HL-60 (cell line): ENCODE results near the gene PRKCE.

Experiments used
- DNase-seq, 2 experiments: peaks; one replicate each; pipeline ENCODE4 v3.0.0-alpha.2; 2010 to 2020; ENCODE audit warnings: low read depth in 1 of 2, low spot score in 1 of 2
- H3K27ac ChIP-seq: fragments of 250-450 bp; sonication (Bioruptor Pico); replicated peaks from 2 replicates; pipeline ENCODE4 v1.5.1; 2020; ENCODE audit warnings: mild to moderate bottlenecking, moderate library complexity
- H3K27me3 ChIP-seq: fragments of 250-450 bp; sonication (Bioruptor Pico); 2 replicates; pipeline ENCODE4 v1.5.1; 2021; ENCODE audit warnings: mild to moderate bottlenecking, moderate library complexity; ENCODE audit not compliant: insufficient read depth, poor library complexity, severe bottlenecking
- H3K4me3 ChIP-seq: replicated peaks from 2 replicates; pipeline ENCODE4 v1.5.1; 2011; ENCODE audit warnings: mild to moderate bottlenecking, control low read depth, low read length; ENCODE audit not compliant: insufficient read depth
- GABPA ChIP-seq: IDR thresholded peaks from 2 replicates; pipeline ENCODE4 v1.6.1; 2012; ENCODE audit warnings: low read depth
- POLR2AphosphoS5 ChIP-seq: IDR thresholded peaks from 2 replicates; pipeline ENCODE4 v1.6.1; 2012; ENCODE audit warnings: low read depth
- SPI1 ChIP-seq: IDR thresholded peaks from 2 replicates; pipeline ENCODE4 v1.6.1; 2012; ENCODE audit warnings: low read depth, mild to moderate bottlenecking, borderline replicate concordance
- TF ChIP-seq, protein P1 (sequence below): IDR thresholded peaks from one replicate; pipeline ENCODE4 v1.5.1; 2011; ENCODE audit warnings: low read length, control low read depth, inconsistent platforms; ENCODE audit not compliant: insufficient read depth
- TF ChIP-seq, protein P2 (sequence below): IDR thresholded peaks from 2 replicates; pipeline ENCODE4 v1.6.1; 2012; ENCODE audit warnings: low read depth; ENCODE audit not compliant: insufficient replicate concordance

Gene PRKCE

DNA sequence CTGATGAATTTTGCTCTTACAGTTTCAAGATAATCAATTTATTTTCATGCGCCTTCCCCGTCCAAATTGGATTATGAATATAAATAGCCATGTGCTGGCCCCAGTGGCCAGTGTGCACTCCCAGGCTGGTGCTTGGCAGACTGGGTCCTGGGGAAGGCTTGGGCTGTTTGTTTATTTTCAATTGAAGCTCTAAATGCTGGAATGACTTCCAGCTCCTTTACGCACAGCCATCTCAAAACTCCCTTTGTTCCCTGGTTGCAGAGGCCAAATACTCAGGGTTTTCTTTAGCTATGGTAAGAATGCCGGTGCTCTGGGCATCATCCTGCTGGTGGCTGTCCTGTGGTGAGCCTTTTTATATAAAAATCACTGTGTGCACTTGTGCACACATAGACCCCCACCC is 131.5 kb downstream of the PRKCE start:
- no peaks in the 10 kb centered on the region for H3K27me3 ChIP-seq
- no peak overlapping the region for H3K4me3 ChIP-seq
- TF ChIP-seq, protein P1, sequence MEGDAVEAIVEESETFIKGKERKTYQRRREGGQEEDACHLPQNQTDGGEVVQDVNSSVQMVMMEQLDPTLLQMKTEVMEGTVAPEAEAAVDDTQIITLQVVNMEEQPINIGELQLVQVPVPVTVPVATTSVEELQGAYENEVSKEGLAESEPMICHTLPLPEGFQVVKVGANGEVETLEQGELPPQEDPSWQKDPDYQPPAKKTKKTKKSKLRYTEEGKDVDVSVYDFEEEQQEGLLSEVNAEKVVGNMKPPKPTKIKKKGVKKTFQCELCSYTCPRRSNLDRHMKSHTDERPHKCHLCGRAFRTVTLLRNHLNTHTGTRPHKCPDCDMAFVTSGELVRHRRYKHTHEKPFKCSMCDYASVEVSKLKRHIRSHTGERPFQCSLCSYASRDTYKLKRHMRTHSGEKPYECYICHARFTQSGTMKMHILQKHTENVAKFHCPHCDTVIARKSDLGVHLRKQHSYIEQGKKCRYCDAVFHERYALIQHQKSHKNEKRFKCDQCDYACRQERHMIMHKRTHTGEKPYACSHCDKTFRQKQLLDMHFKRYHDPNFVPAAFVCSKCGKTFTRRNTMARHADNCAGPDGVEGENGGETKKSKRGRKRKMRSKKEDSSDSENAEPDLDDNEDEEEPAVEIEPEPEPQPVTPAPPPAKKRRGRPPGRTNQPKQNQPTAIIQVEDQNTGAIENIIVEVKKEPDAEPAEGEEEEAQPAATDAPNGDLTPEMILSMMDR, result no peak
- TF ChIP-seq, protein P2, sequence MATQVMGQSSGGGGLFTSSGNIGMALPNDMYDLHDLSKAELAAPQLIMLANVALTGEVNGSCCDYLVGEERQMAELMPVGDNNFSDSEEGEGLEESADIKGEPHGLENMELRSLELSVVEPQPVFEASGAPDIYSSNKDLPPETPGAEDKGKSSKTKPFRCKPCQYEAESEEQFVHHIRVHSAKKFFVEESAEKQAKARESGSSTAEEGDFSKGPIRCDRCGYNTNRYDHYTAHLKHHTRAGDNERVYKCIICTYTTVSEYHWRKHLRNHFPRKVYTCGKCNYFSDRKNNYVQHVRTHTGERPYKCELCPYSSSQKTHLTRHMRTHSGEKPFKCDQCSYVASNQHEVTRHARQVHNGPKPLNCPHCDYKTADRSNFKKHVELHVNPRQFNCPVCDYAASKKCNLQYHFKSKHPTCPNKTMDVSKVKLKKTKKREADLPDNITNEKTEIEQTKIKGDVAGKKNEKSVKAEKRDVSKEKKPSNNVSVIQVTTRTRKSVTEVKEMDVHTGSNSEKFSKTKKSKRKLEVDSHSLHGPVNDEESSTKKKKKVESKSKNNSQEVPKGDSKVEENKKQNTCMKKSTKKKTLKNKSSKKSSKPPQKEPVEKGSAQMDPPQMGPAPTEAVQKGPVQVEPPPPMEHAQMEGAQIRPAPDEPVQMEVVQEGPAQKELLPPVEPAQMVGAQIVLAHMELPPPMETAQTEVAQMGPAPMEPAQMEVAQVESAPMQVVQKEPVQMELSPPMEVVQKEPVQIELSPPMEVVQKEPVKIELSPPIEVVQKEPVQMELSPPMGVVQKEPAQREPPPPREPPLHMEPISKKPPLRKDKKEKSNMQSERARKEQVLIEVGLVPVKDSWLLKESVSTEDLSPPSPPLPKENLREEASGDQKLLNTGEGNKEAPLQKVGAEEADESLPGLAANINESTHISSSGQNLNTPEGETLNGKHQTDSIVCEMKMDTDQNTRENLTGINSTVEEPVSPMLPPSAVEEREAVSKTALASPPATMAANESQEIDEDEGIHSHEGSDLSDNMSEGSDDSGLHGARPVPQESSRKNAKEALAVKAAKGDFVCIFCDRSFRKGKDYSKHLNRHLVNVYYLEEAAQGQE, result no peak
- TF ChIP-seq POLR2AphosphoS5 (no peak), GABPA (no peak), SPI1 (no peak)
- no peak for DNase-seq
- H3K27ac ChIP-seq, result no peak overlapping the region

DNA sequence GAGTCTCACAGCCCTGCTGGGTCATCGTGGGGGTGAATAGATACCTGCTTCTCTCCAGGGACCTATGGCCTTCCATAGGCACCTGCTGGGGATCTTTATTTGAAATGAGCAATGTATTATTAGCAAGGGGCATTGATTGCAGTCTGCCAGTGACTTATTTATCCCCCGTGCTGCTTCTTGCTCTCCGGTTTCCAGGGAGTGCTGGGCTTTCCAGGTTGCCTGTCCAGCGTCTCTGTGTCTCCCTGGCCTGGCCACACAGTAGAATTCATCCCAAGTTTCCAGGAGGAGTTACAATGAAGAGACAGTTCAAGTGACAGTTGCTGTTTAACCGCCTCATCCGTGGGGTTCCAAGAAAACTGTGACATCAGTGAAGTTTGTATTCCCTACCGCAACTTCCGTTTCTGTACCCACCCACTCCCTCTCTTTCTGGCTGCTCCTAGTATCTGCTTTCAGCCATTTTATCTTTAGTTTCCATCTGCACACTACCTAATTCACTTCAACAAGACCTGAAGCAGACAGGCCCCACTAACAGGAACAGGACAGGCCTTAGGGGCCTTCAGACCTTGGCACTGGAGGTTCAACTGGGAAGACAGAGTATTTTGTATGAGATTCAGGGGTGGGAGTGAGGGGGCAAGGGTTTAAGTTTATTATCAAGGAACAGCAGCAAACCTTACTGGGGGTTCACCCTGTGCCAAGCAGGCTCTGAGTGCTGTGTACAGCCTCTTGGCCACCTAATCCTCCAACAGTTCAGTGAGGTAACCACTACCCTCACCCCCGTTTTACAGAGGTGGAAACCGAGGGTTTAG is 134.8 kb downstream of the PRKCE start:
- TF ChIP-seq POLR2AphosphoS5 (no peak), SPI1 (no peak), GABPA (no peak)
- TF ChIP-seq, protein P1, result no peak
- TF ChIP-seq, protein P2, result no peak
- Histone ChIP-seq H3K27me3 (no peaks in the 10 kb centered on the region), H3K27ac (no peak overlapping the region), H3K4me3 (no peak overlapping the region)
- DNase-seq, result no peak

DNA sequence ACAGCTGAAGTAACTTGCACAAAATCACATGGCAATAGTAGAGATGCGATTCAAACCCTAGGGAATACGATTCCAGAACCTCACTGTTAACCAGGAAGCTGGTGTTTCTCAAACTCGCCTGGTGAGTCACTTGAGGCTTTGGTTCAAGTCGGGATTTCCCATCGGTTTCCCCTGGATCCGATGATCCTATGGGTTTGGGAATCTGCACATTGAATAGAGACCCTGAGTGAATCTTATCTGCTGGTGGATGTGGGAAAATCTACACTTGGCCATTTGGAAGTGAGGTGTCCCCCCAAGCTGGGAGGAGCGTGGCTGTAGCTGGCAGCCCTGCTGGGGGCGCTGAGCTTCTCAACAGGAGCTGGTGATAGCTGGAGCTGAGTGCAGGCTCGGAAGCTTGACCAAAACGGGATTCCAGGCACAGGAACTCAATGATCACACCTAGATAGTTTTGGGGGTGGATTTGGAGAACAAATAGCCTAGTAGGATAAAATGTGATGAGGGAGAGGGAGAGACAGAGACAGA is 135.4 kb downstream of the PRKCE start:
- no peak overlapping the region for H3K4me3 ChIP-seq
- H3K27me3 ChIP-seq, result no peaks in the 10 kb centered on the region
- H3K27ac ChIP-seq, result no peak overlapping the region
- TF ChIP-seq SPI1 (no peak), POLR2AphosphoS5 (no peak), GABPA (no peak)
- TF ChIP-seq, protein P2, result no peak
- TF ChIP-seq, protein P1, result no peak
- no peak for DNase-seq
